HG02798 (cell line): Measurements from ENCODE around the gene POU6F2.

ENCODE experiments used
- ATAC-seq: cut with Tn5 transposase; IDR thresholded peaks from one replicate; pipeline ENCODE4 v1.9.1; 2021; ENCODE audit warnings: mild to moderate bottlenecking; ENCODE audit not compliant: unreplicated experiment, poor library complexity

Gene POU6F2

DNA sequence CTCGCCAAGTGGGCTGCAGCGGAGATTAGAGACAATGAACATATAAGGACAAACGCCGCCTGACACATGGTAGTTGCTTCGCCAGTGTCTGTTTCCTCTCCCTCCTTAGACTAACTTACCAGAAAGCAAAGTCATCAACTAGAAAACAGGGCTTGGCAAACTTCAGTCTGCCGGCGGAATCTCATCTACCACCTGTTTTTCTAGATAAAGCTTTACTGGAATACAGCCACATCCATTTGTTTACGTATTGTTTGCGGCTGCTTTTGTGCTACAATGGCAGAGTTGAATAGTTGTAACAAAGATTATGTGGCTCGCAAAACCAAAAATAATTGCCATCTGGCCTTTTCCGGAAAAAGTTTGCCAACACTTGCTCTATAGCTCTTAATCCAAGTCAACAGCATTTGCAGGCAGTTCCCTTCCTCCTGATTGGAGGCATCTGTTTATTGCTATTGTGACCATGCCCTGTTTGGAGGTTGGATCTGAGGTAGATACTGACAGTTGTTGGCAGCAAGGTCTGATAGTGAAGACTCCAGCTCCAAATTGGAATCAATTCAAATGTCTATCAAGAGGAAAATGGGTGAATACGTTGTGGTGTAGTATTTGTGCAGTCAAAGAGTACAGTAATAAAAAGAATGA, 260.6 kb downstream of the POU6F2 start:
- ATAC-seq, result no peak

DNA sequence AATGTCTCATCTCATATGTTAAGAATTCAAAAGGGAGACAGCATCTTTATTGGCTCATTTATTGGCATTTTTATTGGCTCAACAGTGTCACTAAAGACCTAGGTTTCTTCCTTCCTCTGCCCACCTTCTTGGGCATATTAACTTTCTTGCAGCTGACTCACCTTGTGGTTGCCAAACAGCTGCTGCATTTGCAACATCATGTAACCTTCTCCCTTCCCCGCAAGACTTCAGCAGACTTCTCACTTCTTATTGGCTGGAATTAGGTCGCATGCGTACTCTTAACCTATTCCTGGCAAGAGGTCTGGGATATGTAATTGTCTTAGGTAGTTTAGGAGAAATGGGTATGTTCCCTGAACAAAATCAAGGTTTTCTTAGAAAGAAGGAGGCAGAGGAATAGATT, 263.2 kb downstream of the POU6F2 start:
- ATAC-seq, result no peak

DNA sequence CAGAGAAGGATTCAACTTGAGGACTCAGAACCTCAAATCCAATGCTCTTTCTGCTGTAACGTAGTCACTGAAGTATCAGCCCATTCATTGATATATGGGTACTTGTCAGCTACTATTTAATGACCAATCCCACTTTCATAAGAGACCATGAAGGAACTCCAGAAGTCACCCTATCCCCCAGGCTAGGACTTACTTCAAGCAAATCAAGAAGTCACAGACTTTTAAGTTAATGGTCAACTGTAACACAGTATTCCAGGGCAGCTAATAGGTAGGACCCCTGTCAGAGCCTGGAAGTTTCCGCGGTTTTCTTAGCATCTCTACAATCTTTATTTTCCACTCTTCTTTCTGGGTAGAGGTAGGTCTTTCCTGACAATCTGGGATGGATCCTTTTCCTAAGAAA, 269.9 kb downstream of the POU6F2 start:
- ATAC-seq, result no peak

DNA sequence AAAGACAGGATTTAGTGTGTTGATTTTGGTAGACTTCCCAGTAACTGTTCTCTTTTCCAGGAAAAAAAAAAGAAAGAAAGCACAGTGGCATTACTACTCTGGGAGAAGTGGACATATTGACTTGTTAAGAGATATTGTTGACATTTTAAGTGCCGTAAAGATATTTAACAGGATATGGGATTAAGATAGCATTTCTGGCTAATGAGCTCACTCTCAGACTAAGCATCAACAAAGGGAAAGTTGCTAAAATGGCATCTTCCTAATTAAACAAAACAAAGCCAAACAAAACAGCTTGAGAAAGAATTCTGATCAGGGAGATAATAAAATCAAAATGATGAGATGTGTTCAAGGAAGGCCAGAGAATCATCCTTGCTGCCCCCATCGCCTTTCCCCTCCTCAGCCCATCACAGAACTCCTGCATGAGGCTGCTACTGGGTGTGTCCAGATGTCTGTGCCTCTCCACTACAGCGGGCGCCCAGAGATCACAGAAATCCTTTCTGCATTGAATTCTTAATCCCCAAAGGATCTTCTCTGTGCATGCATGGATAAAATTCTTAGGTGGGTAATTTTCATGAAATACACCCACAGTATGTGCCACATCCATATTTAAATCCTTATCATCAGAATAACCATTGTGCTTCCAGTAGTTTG, 270.5 kb downstream of the POU6F2 start:
- ATAC-seq, result no peak

DNA sequence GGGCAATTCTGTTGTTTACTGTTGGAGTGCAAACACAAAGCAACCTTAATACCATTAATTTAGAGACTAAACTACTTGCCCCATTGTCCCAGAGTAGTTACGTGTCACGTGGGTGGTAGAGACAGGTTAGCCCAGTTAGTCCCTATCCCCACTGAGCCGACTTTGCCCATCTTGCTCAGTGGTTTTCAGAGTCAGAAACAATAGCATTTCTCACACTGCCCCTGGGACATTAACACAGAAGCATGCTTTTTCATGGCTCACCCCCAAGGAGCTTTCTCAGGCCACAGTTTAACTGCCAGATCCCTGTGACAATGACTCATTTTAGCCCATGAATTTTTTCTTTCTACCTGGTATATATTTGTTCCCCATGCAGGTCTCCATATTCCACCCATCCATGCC, 271.0 kb downstream of the POU6F2 start:
- ATAC-seq, result no peak

DNA sequence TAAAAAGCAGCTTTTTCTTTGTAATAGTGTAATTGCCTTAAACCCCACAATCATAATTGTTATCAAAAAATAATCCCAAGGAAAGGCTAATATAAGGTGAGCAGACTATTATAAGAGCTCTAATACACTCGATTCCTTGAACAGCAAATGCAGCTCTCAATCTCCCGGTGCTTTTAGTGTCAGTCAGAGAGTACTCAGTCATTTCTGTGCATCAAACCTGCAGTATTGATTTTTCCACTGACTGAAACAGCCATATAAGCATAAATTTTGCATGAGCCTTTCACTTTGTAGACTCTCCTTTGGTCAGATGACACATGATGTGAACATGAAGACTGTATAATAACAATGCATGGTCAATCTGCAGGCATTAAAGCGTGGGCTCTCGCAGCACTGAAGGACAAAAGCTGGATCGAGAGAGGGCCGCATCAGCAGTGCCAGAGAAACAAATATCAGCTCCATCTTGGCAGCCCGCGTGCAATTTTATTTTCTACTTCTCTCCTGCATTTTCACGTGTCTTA, 272.0 kb downstream of the POU6F2 start:
- no peak for ATAC-seq

DNA sequence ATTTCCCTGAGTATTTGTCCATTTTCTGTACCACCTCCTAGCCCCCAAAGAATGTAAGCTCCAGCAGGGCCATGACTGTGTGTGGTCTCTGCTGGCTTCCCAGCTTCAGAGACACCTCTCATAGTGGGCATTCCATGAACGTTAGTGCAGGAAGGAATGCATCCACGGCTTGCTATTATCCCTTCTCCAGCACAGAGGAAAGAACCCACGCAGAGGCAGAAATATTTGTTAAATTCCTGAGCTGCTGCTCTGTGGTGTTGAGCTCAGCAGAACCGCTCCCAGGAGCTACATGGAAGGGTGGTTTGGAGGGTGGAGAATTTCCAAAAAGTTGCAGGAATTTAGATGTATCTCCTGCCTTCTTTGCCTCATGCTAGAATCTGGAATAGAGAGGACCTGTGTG, 275.2 kb downstream of the POU6F2 start:
- no peak for ATAC-seq

DNA sequence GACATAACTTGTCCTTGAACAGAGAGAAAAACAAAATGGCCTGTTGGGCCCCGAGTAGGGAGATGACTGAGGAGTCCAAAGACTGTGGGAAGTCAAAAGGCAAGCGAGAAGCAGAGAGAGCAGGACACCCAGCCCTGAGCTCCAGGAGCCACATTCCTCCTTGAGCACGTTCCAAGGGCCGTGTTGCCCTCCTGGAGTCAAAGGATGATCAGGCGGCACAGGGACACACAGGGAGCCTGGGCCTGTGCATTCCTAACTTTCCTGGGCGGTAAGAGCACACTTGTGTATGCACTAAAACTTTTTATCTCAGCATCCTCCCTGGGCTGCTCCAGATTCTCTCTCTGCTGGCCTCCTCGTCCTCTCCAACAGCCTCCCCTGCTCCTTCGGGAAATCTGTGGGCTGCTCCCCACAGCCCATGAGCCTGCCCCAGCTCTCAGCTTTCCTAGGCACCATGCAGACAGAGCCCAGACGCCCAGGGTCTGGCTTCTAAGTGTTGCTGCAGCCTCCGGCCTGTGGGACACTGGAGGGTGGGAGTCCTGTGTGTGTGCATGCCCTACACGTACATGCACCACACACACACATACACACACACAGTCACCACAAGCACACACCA, 281.8 kb downstream of the POU6F2 start:
- ATAC-seq, result no peak

DNA sequence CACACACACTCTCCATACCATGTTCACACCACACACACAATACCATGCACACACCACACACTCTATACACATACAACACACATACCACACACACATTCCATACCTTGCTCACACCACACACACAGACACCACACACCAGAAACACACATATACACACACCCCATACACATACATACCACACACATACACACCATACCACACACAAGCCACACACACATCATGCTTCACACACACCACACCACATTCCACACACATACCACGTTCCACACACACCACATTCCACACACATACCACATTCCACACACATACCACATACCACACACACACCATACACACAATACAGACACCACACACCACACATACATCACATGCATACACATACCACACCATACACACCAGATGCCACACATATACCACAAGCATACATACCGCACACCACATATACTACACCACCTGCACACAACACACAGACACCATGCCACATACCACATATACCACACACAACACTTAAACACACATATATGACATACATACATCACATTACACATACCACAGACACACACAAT, 282.7 kb downstream of the POU6F2 start:
- no peak for ATAC-seq

DNA sequence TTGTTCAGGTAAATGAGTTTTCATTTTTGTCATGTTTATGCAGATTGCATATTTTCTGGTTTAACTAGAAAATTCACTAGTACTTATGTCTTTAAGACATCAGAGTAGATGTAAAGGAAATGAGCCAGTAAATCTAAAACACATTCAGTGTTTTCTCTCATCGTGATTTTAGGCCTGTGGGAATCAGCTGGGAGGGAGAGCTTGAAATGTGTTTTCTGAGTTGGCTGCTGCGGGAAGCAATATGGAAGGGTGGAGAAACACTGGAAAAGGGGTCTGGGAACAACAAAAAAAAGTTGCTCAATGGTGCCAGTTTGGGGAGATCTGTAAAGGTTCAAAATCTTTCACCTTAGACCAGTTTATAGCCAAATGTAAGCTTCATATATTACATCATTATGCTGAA, 284.1 kb downstream of the POU6F2 start:
- ATAC-seq, result no peak

DNA sequence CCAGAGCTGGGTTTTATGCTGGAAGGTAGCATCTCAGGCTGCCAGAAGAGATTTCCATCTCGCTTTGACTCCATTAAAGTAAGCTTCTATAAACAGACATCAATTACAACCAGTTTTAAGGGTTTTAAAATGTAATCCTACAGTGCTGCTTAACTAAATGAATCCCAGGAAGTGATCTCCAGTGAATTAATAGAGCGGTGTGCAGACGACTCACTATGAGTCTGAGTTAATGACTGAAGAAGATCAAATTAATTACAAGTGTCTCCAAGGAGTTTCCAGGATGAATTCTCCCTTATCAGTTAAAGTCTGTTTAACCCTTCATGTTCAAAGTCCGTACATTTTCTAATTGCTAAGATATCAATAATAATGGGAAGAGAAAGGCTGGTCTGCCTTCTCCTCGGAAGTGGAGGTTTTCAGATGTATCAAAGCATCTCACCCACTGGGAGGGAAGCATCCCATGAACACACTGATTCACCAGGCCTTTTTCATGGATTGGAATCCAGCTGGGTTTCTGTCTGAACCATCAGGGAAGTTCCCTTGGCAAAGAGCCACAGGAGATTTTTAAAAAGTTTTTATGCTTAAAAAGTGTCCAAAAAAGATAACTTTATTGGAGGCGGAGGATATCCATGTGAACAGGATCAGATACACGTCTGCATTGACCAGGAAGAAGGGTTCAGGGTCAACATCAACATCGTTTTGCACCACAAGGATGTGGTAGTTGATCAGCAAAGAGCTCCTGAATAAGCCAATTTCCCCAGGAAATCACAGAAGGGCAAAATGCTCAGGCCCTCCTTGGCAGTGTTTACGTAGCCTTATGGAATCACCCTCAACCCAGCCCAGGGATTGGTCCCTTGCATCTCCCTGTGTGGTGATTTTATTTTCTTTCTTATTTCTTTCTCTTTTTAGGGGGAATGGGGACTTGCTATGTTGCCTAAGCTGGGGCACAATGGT, 288.2 kb downstream of the POU6F2 start:
- no peak for ATAC-seq

DNA sequence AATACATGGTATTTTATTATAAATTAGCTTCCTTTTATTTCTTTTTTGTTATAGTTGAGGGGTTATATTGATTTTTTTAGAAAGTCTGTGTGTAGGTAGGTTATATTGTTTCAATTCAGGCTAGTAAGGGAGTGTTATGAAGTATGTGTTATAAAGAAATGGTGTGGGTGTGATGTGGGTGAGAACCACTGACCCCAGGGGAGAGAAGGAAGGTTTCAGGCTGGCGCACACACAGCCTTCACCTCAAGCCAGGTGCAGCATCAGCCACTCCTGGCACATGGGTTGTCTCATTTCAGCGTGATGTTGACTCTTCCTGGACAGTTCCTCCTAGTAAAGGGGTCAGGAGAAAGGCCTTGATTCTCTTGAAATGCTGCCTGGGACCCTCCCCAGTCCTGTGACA, 291.3 kb downstream of the POU6F2 start:
- ATAC-seq, result peak; percentile 57

DNA sequence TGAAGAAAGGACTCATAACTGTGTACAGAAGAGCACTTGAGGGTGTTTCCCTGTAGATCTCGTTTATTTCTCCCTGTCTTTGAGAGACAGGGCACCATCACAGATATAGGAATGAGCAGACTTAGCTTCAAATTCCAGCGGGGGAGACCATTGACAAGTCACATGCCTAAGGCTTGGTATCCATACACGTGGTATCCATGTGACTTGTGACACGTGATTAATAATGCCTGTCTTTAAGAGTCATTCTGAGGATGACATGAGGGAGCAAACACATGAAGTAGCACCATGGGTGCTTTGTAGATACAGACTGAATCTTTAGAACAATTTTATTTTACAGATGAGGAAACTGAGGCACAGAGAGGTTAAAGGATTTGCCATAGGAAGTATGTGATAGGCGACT, 292.3 kb downstream of the POU6F2 start:
- no peak for ATAC-seq

DNA sequence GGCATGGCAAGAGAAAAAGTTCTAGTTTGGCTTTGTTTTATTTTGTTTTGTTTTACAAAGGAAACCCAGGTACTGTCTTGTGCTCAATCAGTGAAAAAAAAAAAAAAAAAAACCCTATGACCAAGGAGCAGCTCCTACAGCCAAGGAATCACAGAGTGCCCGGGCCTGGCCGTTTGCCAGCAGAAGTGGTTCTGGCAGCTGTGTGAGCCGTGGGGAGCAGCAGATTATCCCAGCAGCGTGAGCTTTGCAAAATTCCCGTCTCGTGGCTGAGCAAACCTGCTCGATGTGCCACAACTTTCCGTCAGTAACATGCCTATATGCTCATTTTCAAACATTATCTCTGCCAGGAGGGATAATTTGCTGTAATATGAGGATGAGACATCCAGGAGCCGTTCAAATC, 293.7 kb downstream of the POU6F2 start:
- no peak for ATAC-seq

DNA sequence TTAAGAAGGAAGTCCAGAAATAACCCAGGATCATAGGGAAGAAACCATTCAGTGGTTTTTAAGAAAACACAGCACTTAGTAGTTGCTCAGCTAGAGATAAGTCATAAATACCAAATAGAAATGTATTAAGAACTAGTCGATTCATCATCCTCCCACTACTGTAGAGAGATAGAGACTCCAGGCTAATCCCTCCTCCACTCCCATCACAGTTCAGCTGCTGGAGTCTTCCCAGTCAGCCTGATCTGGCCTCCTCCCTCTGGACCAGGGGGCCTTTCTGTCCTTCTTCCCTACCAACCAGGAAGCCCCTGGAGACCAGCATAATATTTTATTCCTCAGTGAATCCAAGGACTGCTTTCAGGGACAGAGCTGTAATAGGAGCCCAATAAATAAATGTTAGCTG, 294.4 kb downstream of the POU6F2 start:
- ATAC-seq, result no peak

DNA sequence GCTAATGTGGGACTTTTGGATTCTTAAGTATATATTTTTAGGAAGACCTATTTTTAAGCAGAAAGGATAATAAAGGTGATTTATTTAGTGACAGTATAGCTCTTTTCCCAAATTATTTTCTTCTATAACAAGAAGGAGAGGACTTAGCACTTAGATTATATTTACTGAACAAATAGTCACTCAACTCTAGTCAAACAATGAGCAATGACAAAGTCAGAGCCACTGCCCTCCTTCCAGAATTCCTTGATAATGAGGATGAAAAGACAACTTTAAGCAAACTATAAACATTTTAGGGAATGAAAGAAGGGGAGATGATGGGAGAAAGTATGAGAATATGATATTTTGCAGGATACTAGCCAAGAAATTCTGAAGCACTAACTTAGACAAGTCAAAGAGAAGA, 295.0 kb downstream of the POU6F2 start:
- ATAC-seq, result no peak

DNA sequence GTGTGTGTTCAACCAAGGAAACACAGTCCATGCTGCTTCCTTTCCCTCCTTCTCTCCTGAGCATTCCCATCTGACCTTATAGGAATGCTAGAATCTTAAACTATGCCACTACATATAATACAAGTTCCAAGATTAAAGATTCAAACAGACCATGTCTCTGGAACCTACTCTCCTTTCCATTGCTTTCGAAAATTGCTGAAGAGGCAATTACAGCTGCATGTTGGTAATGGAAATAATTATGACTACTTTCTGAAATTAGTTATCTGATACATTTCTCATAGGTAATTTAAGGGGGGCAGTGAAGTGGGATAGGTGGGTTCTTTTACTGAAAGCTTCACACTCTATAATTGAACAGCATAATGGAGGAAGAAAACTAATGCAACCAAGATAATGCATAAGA, 302.6 kb downstream of the POU6F2 start:
- no peak for ATAC-seq

DNA sequence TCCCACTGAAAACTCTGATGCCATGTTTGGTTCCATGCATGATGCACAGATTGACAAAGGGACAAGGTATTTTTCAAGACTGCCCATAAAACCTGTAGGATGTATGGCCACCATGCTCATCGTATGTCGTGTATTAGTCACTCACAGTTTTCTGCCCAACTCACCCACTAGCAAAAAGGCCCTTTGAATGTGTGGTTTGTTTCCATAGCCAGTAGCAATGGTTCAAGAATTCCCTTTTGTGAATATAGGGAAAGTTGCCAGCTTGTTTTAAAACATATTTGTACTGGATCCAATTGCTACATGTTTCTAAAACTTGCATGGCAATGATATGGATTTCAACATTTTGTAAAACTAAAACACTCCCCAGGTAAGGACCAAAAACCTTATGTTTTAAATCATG, 307.5 kb downstream of the POU6F2 start:
- no peak for ATAC-seq

DNA sequence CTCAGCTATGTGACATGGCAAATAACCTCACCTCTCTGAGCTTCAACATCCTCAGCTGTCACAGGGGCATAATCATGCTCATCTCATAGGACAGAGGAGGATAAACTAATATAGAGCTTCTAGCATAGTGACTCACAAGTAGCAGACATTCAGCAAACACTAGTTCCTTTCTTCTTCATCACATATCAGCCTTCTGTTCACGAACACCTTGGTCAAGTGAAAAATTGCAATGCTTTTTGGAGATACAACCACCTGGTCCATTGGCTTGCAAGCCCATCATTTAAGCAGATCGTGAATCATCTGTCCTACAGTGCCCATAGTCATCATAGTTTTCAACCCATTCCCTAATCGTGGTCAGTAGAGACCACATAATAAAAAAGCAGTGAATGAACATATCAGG, 310.6 kb downstream of the POU6F2 start:
- no peak for ATAC-seq

DNA sequence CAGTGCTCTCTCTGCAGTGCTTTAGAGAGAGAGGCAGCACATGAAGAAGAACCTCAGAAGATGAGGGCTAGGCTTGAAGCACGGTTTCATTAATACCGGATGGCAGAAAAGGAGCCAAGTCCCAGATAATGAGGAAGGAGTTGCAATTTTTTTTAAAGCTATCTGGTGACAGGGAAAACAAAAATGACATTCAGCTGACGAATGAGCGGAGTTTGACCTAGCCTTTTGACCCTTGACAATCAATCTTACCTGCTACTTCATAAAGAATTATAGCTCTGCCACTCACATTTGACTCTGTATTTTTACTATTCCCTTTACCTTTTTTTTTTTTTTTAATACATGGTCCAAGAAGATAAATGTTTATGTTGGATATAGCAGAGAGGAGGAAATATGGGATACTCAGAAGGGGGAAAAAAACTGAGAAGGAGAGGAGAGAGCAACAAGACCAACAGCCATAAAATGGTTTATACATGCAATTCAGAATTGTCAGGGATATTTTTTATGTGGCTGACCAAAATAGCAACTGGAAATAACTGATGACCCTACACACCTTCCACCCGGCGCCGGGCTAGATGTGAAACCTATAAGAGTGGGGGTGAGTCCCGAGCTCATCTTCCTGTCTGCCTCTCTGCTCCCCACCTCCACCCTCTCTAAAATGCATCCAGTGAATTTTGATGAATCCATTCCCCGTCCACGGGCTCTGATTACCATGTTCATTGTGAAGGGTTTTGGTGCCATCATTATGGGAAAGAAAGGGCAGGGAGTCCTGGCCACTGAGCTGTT, 314.1 kb downstream of the POU6F2 start:
- ATAC-seq, result no peak
